ENCODE measurements around the gene SCFD2. TPM values are rescaled to one million over a fixed set of nuclear protein-coding genes. Genes with fewer than 3 reads are reported as not detected.

Gene SCFD2
- total and polyA plus RNA-seq, 10 of the 15 experiments (the other 5 are each of a cell fraction or from before 2014, with no cell fraction given): 4.8 to 37.6 (median 24.9) TPM

DNA sequence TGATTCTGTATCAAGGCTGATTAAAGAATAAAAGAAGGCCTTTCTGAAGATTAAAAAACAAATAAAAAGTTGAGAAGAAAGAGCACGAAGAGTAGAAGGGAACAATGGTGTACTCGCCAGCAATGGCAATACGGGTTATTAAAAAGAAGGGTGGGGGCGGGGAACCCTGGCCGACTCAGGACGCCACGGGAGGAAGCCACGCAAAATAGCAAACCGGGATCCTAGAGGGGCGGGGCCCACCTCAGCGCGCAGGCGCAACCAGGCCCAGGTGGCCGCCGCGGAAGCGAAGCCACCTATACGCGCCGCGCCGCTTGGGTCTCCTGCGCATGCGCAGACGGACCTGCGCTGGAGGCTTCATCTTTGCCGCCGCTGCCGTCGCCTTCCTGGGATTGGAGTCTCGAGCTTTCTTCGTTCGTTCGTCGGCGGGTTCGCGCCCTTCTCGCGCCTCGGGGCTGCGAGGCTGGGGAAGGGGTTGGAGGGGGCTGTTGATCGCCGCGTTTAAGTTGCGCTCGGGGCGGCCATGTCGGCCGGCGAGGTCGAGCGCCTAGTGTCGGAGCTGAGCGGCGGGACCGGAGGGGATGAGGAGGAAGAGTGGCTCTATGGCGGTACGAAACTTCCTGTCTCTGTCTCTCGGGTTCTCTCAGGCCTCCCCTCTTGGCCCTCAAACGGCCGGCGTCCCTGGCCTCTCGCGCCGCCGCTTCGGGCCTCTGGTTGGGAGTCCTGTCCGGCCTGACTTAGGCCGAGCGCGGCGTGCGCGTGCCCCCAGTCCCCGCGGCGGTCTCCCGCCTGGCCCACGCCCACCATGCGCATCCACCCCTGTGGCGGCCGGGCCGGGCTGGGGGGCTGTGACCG is 11.7 kb upstream of the SCFD2 start, which contains the start of gene FIP1L1 (continued):
- TF ChIP-seq MEF2B (IDR thresholded peaks at IDR 0.05; ENCODE audit: partially characterized antibody, poor library complexity, severe bottlenecking) (no peak), SUPT20H (IDR thresholded peaks at IDR 0.05; ENCODE audit: borderline replicate concordance, control insufficient read depth, low read depth, low read length) (no peak), POLR2AphosphoS5 (IDR thresholded peaks at IDR 0.05; ENCODE audit: low read length) (peak; percentile 86), STAT3 (IDR thresholded peaks at IDR 0.05; ENCODE audit: low read depth, low read length) (no peak), CREB1 (IDR thresholded peaks at IDR 0.05; ENCODE audit: low read depth) (peak; percentile 52; the same call in 1 of the 2 replicates), ETV6 (conservative IDR thresholded peaks at IDR 0.05 in 1 of 2, IDR thresholded peaks at IDR 0.05 in 1 of 2; ENCODE audit: borderline replicate concordance in 1 of 2, low read depth in 1 of 2) (no peak), MXI1 (IDR thresholded peaks at IDR 0.05; ENCODE audit: low read depth, low read length) (peak; percentile 73), ATF7 (IDR thresholded peaks at IDR 0.05; ENCODE audit: low read depth) (no peak), RCOR1 (conservative IDR thresholded peaks at IDR 0.05; ENCODE audit: low read depth, low read length) (no peak), JUNB (IDR thresholded peaks at IDR 0.05) (no peak), NRF1 (conservative IDR thresholded peaks at IDR 0.05; ENCODE audit: low read depth, low read length) (peak; percentile 90), FOS (IDR thresholded peaks at IDR 0.05; ENCODE audit: borderline replicate concordance, extremely low read depth, insufficient read length) (no peak), HDGF (IDR thresholded peaks at IDR 0.05) (peak; percentile 67), NFXL1 (IDR thresholded peaks at IDR 0.05; ENCODE audit: borderline replicate concordance) (no peak)
- TF ChIP-seq, protein P1, sequence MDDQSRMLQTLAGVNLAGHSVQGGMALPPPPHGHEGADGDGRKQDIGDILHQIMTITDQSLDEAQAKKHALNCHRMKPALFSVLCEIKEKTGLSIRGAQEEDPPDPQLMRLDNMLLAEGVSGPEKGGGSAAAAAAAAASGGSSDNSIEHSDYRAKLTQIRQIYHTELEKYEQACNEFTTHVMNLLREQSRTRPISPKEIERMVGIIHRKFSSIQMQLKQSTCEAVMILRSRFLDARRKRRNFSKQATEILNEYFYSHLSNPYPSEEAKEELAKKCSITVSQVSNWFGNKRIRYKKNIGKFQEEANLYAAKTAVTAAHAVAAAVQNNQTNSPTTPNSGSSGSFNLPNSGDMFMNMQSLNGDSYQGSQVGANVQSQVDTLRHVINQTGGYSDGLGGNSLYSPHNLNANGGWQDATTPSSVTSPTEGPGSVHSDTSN (IDR thresholded peaks at IDR 0.05; ENCODE audit: insufficient replicate concordance, low read depth, low read length): no peak
- TF ChIP-seq, protein P2, sequence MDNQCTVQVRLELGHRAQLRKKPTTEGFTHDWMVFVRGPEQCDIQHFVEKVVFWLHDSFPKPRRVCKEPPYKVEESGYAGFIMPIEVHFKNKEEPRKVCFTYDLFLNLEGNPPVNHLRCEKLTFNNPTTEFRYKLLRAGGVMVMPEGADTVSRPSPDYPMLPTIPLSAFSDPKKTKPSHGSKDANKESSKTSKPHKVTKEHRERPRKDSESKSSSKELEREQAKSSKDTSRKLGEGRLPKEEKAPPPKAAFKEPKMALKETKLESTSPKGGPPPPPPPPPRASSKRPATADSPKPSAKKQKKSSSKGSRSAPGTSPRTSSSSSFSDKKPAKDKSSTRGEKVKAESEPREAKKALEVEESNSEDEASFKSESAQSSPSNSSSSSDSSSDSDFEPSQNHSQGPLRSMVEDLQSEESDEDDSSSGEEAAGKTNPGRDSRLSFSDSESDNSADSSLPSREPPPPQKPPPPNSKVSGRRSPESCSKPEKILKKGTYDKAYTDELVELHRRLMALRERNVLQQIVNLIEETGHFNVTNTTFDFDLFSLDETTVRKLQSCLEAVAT (IDR thresholded peaks at IDR 0.05): 0 out of 2 replicates have a peak, but pooled peaks have one; percentile 18
- TF ChIP-seq, protein P3, sequence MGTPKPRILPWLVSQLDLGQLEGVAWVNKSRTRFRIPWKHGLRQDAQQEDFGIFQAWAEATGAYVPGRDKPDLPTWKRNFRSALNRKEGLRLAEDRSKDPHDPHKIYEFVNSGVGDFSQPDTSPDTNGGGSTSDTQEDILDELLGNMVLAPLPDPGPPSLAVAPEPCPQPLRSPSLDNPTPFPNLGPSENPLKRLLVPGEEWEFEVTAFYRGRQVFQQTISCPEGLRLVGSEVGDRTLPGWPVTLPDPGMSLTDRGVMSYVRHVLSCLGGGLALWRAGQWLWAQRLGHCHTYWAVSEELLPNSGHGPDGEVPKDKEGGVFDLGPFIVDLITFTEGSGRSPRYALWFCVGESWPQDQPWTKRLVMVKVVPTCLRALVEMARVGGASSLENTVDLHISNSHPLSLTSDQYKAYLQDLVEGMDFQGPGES (IDR thresholded peaks at IDR 0.05): no peak
- TF ChIP-seq, protein P4, sequence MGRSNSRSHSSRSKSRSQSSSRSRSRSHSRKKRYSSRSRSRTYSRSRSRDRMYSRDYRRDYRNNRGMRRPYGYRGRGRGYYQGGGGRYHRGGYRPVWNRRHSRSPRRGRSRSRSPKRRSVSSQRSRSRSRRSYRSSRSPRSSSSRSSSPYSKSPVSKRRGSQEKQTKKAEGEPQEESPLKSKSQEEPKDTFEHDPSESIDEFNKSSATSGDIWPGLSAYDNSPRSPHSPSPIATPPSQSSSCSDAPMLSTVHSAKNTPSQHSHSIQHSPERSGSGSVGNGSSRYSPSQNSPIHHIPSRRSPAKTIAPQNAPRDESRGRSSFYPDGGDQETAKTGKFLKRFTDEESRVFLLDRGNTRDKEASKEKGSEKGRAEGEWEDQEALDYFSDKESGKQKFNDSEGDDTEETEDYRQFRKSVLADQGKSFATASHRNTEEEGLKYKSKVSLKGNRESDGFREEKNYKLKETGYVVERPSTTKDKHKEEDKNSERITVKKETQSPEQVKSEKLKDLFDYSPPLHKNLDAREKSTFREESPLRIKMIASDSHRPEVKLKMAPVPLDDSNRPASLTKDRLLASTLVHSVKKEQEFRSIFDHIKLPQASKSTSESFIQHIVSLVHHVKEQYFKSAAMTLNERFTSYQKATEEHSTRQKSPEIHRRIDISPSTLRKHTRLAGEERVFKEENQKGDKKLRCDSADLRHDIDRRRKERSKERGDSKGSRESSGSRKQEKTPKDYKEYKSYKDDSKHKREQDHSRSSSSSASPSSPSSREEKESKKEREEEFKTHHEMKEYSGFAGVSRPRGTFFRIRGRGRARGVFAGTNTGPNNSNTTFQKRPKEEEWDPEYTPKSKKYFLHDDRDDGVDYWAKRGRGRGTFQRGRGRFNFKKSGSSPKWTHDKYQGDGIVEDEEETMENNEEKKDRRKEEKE (IDR thresholded peaks at IDR 0.05): no peak
- TF ChIP-seq, protein P5, sequence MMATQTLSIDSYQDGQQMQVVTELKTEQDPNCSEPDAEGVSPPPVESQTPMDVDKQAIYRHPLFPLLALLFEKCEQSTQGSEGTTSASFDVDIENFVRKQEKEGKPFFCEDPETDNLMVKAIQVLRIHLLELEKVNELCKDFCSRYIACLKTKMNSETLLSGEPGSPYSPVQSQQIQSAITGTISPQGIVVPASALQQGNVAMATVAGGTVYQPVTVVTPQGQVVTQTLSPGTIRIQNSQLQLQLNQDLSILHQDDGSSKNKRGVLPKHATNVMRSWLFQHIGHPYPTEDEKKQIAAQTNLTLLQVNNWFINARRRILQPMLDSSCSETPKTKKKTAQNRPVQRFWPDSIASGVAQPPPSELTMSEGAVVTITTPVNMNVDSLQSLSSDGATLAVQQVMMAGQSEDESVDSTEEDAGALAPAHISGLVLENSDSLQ (IDR thresholded peaks at IDR 0.05): no peak
- TF ChIP-seq, protein P6, sequence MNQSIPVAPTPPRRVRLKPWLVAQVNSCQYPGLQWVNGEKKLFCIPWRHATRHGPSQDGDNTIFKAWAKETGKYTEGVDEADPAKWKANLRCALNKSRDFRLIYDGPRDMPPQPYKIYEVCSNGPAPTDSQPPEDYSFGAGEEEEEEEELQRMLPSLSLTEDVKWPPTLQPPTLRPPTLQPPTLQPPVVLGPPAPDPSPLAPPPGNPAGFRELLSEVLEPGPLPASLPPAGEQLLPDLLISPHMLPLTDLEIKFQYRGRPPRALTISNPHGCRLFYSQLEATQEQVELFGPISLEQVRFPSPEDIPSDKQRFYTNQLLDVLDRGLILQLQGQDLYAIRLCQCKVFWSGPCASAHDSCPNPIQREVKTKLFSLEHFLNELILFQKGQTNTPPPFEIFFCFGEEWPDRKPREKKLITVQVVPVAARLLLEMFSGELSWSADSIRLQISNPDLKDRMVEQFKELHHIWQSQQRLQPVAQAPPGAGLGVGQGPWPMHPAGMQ (IDR thresholded peaks at IDR 0.05; ENCODE audit: borderline replicate concordance): no peak
